CD4-positive, alpha-beta memory T cell (primary cell): ENCODE results near the gene PHF10. TPM values are rescaled to one million over a fixed set of nuclear protein-coding genes. Genes with fewer than 3 reads are reported as not detected.
A peak's percentile ranks its signal among the peaks of the same experiment; 100 is the strongest.

ENCODE experiments used
- CTCF ChIA-PET: fragments of 350-600 bp; sonication (Branson Sonifier 250); formaldehyde crosslinking; loops from one replicate; lab custom pipeline; 2021; ENCODE audit warnings: inconsistent platforms; ENCODE audit not compliant: partially characterized antibody; lab: Charles Lee
- POLR2A ChIA-PET: fragments of 350-600 bp; sonication (Branson Sonifier 250); formaldehyde crosslinking; loops from one replicate; lab custom pipeline; 2021; ENCODE audit not compliant: partially characterized antibody; lab: Charles Lee
- DNase-seq, 5 donors: peaks; one replicate each; pipeline versions ENCODE4 v3.0.0 to v3.0.0-alpha.2; 2020 to 2022; ENCODE audit warnings: mixed read lengths in 1 of 5
- H3K27ac ChIP-seq: one replicate; pipeline ENCODE4 v1.7.0; 2013; ENCODE audit warnings: low read depth, low read length
- H3K27me3 ChIP-seq: 2 replicates; pipeline ENCODE4 v1.7.0; 2013; ENCODE audit warnings: mild to moderate bottlenecking, low read length, moderate library complexity; ENCODE audit not compliant: insufficient read depth
- H3K36me3 ChIP-seq: 2 replicates; pipeline ENCODE4 v1.7.0; 2013; ENCODE audit warnings: mild to moderate bottlenecking, low read length, moderate library complexity; ENCODE audit not compliant: insufficient read depth
- H3K4me1 ChIP-seq: 2 replicates; pipeline ENCODE4 v1.7.0; 2013; ENCODE audit warnings: mild to moderate bottlenecking, low read length, moderate library complexity; ENCODE audit not compliant: insufficient read depth
- H3K4me3 ChIP-seq, 2 donors: one replicate each; pipeline ENCODE4 v1.7.0; 2013; ENCODE audit warnings: low read length in 2 of 2, mild to moderate bottlenecking in 1 of 2
- H3K9me3 ChIP-seq, 2 donors: one replicate each; pipeline ENCODE4 v1.7.0; 2013; ENCODE audit warnings: low read length in 2 of 2, control low read depth in 1 of 2; ENCODE audit not compliant: control insufficient read depth in 1 of 2
- H3K27ac Mint-ChIP-seq, 7 donors: one replicate each; pipeline ENCODE4 v1.8.0; 2020 to 2021; ENCODE audit warnings: mixed read lengths in 7 of 7, mild to moderate bottlenecking in 6 of 7, inconsistent platforms in 3 of 7, moderate library complexity in 3 of 7
- H3K27me3 Mint-ChIP-seq, 2 donors: one replicate each; pipeline ENCODE4 v1.8.0; 2020 to 2021; ENCODE audit warnings: mixed read lengths in 2 of 2
- H3K36me3 Mint-ChIP-seq, 2 donors: one replicate each; pipeline ENCODE4 v1.8.0; 2020 to 2021; ENCODE audit warnings: mixed read lengths in 2 of 2, inconsistent platforms in 1 of 2, mild to moderate bottlenecking in 1 of 2
- H3K4me1 Mint-ChIP-seq, 4 donors: one replicate each; pipeline ENCODE4 v1.8.0; 2020 to 2021; ENCODE audit warnings: mixed read lengths in 4 of 4, mild to moderate bottlenecking in 1 of 4
- H3K4me3 Mint-ChIP-seq, 8 donors: one replicate each; pipeline ENCODE4 v1.8.0; 2020 to 2021; ENCODE audit warnings: mixed read lengths in 8 of 8, mild to moderate bottlenecking in 7 of 8, moderate library complexity in 6 of 8, inconsistent platforms in 3 of 8
- H3K9me3 Mint-ChIP-seq, 8 donors: one replicate each; pipeline ENCODE4 v1.8.0; 2020 to 2021; ENCODE audit warnings: mixed read lengths in 8 of 8, mild to moderate bottlenecking in 5 of 8, inconsistent platforms in 3 of 8, moderate library complexity in 1 of 8
- intact Hi-C: fragments of 100-400 bp; cut with micrococcal nuclease; formaldehyde crosslinking; loops from one replicate; pipeline ENCODE4 v1.15.1; 2023
- polyA plus RNA-seq, 2 donors: library from polyadenylated mRNA; unstranded; fragments of 300-500 nt; fragmentation: Illumina TruSeq; gene quantifications; one replicate each; pipeline ENCODE4 v1.2.3, GENCODE V29; 2021
- total RNA-seq, 2 experiments: library from RNA; stranded (reverse); gene quantifications; one replicate each; pipeline ENCODE4 v1.2.3, GENCODE V29; 2021

PHF10 gene
- total and polyA plus RNA-seq, 4 experiments from 2014 or later, result 17.5 to 108 (median 64.8) TPM

GRCh38 chr6:169755162-169755561, 30.9 kb upstream of the PHF10 start:
- Histone ChIP-seq H3K4me1 (peaks cover 21% of the 10 kb centered on the region), H3K36me3 (peaks cover 16% of the 10 kb centered on the region), H3K27me3 (no peaks in the 10 kb centered on the region), H3K4me3 (no peak overlapping the region), H3K27ac (no peak overlapping the region), H3K9me3 (no peaks in the 10 kb centered on the region)
- DNase-seq, result no peak
- CTCF ChIA-PET, result interaction anchor here (1.7 kb wide), 1 partner anchor 35 kb away, joined by 4 read pairs; no protein-coding TSS in a partner anchor
- Mint-ChIP-seq H3K36me3 (peaks cover 29 to 47% of the 10 kb centered on the region in 2 donors), H3K27me3 (no peaks in the 10 kb centered on the region), H3K4me1 (peaks cover 21 to 33% (median 26%) of the 10 kb centered on the region in 4 donors), H3K9me3 (no peaks in the 10 kb centered on the region), H3K27ac (peak overlapping the region in 1 of 7 donors; percentile 25), H3K4me3 (no peak overlapping the region)
- POLR2A ChIA-PET, result no interaction called here
- intact Hi-C loops, result no loop called here

DNA sequence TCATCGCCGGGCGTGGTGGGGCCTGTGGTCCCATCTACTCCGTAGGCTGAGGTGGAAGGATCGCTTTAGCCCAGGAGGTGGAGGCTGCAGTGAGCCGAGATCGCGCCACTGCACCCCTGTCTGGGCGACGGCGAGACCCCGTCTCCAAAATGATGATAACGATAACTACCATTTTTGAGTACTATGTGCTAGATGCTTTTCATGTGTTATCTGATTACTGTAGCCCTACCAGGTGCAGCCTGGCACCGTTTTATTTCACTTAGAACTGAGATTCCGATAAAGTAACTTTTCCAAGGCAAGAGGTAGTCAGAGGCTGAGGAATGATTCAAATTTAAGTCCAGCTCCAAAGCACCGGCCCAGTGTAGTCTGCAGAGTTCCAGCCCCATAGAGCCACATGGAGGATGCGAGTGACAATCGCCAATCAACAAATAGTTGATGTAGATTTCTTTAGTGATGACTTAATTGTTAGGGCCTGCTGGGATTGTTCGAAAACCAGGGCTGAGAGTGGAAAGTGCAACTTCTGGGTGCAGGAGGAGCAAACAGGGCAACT, 27.8 kb upstream of the PHF10 start:
- no peaks in the 10 kb centered on the region for H3K9me3 ChIP-seq
- peaks cover 7 to 19% of the 10 kb centered on the region in 2 donors for H3K36me3 Mint-ChIP-seq
- peak overlapping the region; percentile 93 to 100 (median 96) for H3K27ac Mint-ChIP-seq
- H3K9me3 Mint-ChIP-seq, result peaks cover 0 to 9% (median 0%) of the 10 kb centered on the region in 8 donors
- peaks cover 24% of the 10 kb centered on the region for H3K4me1 ChIP-seq
- peak overlapping the region; percentile 93 for H3K27ac ChIP-seq
- peaks cover 18 to 39% (median 31%) of the 10 kb centered on the region in 4 donors for H3K4me1 Mint-ChIP-seq
- intact Hi-C loops, result no loop called here
- ChIA-PET CTCF (interaction anchor here (1.2 to 1.9 kb wide), 5 partner anchors 30 to 778 kb away, joined by 3 to 5 read pairs (median 4); no protein-coding TSS in a partner anchor), POLR2A (interaction anchor here (0.8 to 6.4 kb wide), 16 partner anchors 7 to 832 kb away, joined by 3 to 100 read pairs (median 4); partner anchors contain the start of genes C6orf120, FAM120B, PDCD2 and PHF10)
- no peaks in the 10 kb centered on the region for H3K36me3 ChIP-seq
- peak overlapping the region; percentile 82 to 100 (median 90) for H3K4me3 Mint-ChIP-seq
- DNase-seq, result peak in 1 of 5 donors; percentile 5
- no peaks in the 10 kb centered on the region for H3K27me3 ChIP-seq
- H3K27me3 Mint-ChIP-seq, result no peaks in the 10 kb centered on the region
- peak overlapping the region; percentile 60 to 90 for H3K4me3 ChIP-seq

DNA sequence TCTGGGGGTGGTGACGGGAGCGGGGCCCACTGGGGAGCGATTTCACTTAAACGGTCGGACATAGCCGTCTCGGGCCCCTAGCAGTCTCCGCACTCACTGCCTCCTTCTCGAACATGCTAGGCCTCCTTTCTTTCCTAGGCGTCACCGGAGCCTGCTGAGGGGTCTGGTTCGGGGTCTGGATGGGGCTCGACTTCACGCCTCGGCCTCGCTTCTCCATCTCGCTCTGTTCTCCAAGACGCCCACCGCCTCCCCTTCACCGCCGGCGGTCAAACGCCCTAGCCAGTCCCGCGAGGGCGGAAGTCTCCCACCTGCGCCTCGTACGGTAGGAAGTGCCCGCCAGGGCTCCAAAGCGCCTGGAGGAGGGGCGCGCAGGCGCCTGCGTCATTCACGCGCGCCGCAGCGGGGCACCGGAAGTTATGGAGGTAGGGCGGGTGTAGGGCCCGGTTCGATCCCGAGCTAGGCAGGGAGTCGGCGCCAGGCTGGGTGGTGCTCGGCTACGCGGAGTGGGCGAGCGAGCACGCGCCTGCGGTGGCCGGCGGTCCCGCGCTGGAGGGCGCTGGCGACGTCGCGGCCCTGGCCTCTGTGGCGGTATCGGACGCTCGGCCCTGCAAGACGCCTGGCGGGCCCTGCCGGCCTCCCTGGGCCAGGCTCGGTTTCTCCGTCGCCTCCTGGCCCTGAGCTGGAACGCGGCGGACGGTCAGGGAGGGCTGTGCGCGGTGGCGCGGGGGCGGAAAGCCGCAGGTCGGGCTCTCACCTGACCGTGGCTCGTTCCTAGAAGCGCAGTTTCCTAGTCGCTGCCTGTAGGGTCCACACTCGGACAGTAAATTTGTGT, 27.2 kb upstream of the PHF10 start, which contains the start of the genes DYNLT2 and ERMARD:
TSS of gene DYNLT2 (minus strand) at position 331 of the 832 bp plus-strand sequence. CDS start at position 217, 114 bp downstream.
TSS of gene ERMARD (plus strand) at position 381 of the 832 bp plus-strand sequence. CDS start at position 417, 36 bp downstream.
- Histone ChIP-seq H3K27ac (peak within 1 kb of the TSS; percentile 93), H3K4me1 (peaks cover 24% of the 10 kb centered on the region), H3K4me3 (peak within 1 kb of the TSS; percentile 80 to 90), H3K36me3 (no peaks in the 10 kb centered on the region), H3K27me3 (no peaks in the 10 kb centered on the region), H3K9me3 (peaks cover 0 to 5% of the 10 kb centered on the region in 2 donors)
- peaks cover 5 to 12% of the 10 kb centered on the region in 2 donors for H3K36me3 Mint-ChIP-seq
- H3K27ac Mint-ChIP-seq, result peak within 1 kb of the TSS; percentile 99 to 100 (median 100)
- H3K27me3 Mint-ChIP-seq, result peaks cover 0 to 1% of the 10 kb centered on the region in 2 donors
- intact Hi-C loops, result loop anchor here (1.0 to 2.0 kb wide), 5 partner anchors 28 to 803 kb away; partner anchors contain the start of genes C6orf120, FAM120B, TBP and WDR27
- CTCF ChIA-PET, result interaction anchor here (1.2 to 1.9 kb wide), 3 partner anchors 29 to 50 kb away, joined by 3 to 5 read pairs (median 4); no protein-coding TSS in a partner anchor
- peak; percentile 93 to 96 (median 94) for DNase-seq
- peaks cover 18 to 39% (median 31%) of the 10 kb centered on the region in 4 donors for H3K4me1 Mint-ChIP-seq
- H3K4me3 Mint-ChIP-seq, result peak within 1 kb of the TSS; percentile 97 to 100 (median 99)
- peaks cover 0 to 13% (median 0%) of the 10 kb centered on the region in 8 donors for H3K9me3 Mint-ChIP-seq
- POLR2A ChIA-PET, result interaction anchor here (0.8 to 6.4 kb wide), 16 partner anchors 8 to 833 kb away, joined by 3 to 100 read pairs (median 4); partner anchors contain the start of genes C6orf120, FAM120B, PDCD2 and PHF10

DNA sequence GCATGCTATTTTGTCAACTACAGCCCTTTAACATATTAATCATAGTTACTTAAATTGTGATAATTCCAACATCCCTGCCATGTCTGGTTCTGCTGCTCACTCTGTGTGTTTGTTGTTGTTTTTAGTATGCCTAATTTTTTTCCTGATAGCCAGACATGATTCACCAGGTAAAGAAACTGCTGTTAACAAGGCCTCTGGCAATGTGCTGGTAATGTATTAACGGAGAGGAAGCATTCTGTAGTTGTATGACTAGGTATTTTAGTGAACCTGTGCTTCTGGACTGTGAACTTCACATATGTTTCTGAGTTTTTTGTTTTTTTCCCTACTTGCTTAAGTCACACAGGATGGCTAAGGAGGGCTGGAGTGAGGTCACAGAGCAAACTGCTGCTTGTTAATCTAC, 22.3 kb upstream of the PHF10 start:
- DNase-seq, result no peak
- Histone ChIP-seq H3K27me3 (no peaks in the 10 kb centered on the region), H3K9me3 (peaks cover 0 to 5% of the 10 kb centered on the region in 2 donors), H3K36me3 (no peaks in the 10 kb centered on the region), H3K4me3 (no peak overlapping the region), H3K4me1 (peaks cover 12% of the 10 kb centered on the region), H3K27ac (no peak overlapping the region)
- intact Hi-C loops, result no loop called here
- Mint-ChIP-seq H3K36me3 (peaks cover 4 to 5% of the 10 kb centered on the region in 2 donors), H3K27me3 (peaks cover 0 to 2% of the 10 kb centered on the region in 2 donors), H3K4me3 (no peak overlapping the region), H3K27ac (no peak overlapping the region), H3K9me3 (peaks cover 0 to 14% (median 3%) of the 10 kb centered on the region in 8 donors), H3K4me1 (peaks cover 5 to 23% (median 16%) of the 10 kb centered on the region in 4 donors)
- CTCF ChIA-PET, result no interaction called here
- POLR2A ChIA-PET, result no interaction called here

GRCh38 chr6:169745405-169745804, 21.1 kb upstream of the PHF10 start:
- no peak overlapping the region for H3K4me3 Mint-ChIP-seq
- intact Hi-C loops, result no loop called here
- Histone ChIP-seq H3K4me3 (no peak overlapping the region), H3K36me3 (no peaks in the 10 kb centered on the region), H3K27ac (no peak overlapping the region), H3K9me3 (peaks cover 0 to 5% of the 10 kb centered on the region in 2 donors), H3K4me1 (peaks cover 6% of the 10 kb centered on the region), H3K27me3 (no peaks in the 10 kb centered on the region)
- peaks cover 1 to 11% (median 7%) of the 10 kb centered on the region in 4 donors for H3K4me1 Mint-ChIP-seq
- H3K27me3 Mint-ChIP-seq, result peaks cover 0 to 2% of the 10 kb centered on the region in 2 donors
- CTCF ChIA-PET, result no interaction called here
- DNase-seq, result no peak
- POLR2A ChIA-PET, result no interaction called here
- peaks cover 1 to 5% of the 10 kb centered on the region in 2 donors for H3K36me3 Mint-ChIP-seq
- H3K27ac Mint-ChIP-seq, result no peak overlapping the region
- peaks cover 0 to 14% (median 3%) of the 10 kb centered on the region in 8 donors for H3K9me3 Mint-ChIP-seq

DNA sequence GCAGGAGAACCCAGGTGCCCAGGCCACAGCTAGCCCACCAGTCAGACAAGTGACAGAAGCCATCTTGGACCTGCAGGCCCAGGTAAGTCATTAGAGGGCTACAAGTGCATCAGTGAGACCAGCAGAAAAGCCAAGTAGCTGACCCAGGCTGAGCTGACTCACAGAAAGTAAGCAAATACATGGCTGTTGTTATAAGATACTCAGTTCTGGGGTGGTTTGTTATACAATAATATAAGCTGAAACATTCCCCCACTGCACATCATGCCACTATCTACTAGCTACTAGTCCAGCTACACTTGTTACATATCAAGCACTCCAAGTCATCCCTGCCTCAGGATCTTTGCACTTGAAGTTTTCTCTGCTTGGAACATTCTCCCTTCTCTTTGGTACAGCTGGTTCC, 17.0 kb upstream of the PHF10 start:
- no peaks in the 10 kb centered on the region for H3K4me1 ChIP-seq
- CTCF ChIA-PET, result interaction anchor here (2.0 kb wide), 1 partner anchor 8 kb away, joined by 5 read pairs; no protein-coding TSS in a partner anchor
- POLR2A ChIA-PET, result interaction anchor here (1.4 kb wide), 1 partner anchor 18 kb away, joined by 4 read pairs; no protein-coding TSS in a partner anchor
- H3K27me3 ChIP-seq, result no peaks in the 10 kb centered on the region
- Mint-ChIP-seq H3K4me3 (no peak overlapping the region), H3K27me3 (peaks cover 4 to 5% of the 10 kb centered on the region in 2 donors), H3K36me3 (no peaks in the 10 kb centered on the region), H3K9me3 (peaks cover 0 to 5% (median 2%) of the 10 kb centered on the region in 8 donors), H3K4me1 (no peaks in the 10 kb centered on the region), H3K27ac (no peak overlapping the region)
- no peak overlapping the region for H3K4me3 ChIP-seq
- intact Hi-C loops, result no loop called here
- no peaks in the 10 kb centered on the region for H3K9me3 ChIP-seq
- H3K27ac ChIP-seq, result no peak overlapping the region
- no peak for DNase-seq
- no peaks in the 10 kb centered on the region for H3K36me3 ChIP-seq
